OCI-LY3 (cell line): Measurements from ENCODE around the gene P2RX7.
"Not testable (repeated sequence)": the region's sequence is repeated elsewhere in the genome, so short reads cannot be mapped to it uniquely, and the experiment has no call there.

ENCODE experiments used
- CTCF ChIP-seq: fragments of 200-600, 300-600 bp; sonication (generic); IDR thresholded peaks from 2 replicates; pipeline ENCODE4 v1.5.1; 2014; ENCODE audit warnings: antibody characterized with exemption, low read length, low read depth
- EZH2phosphoT487 ChIP-seq: fragments of 200-600 bp; shearing (Covaris generic); IDR thresholded peaks from 2 replicates; pipeline ENCODE4 v1.6.1; 2018; ENCODE audit warnings: antibody characterized with exemption, mixed run types, low read depth

DNA sequence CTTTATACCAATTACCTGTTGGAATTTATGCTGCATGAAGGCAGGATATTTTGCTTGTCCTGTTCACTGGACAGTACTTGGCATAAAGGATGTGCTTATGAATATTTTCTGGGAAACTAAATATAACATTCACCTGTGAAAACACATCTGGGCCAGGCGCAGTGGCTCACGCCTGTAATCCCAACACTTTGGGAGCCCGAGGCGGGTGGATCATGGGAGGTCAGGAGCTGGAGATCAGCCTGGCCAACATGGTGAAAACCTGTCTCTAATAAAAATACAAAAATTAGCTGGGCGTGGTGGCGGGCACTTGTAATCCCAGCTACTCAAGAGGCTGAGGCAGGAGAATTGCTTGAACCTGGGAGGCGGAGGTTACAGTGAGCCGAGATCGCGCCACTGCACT is 75.9 kb downstream of the P2RX7 start:
- TF ChIP-seq CTCF, EZH2phosphoT487: not testable (repeated sequence)
